Neural crest cell (in vitro differentiated cells): ENCODE measurements around the gene GPC4. TPM values are rescaled to one million over a fixed set of nuclear protein-coding genes. Genes with fewer than 3 reads are reported as not detected.

ENCODE experiments used
- DNase-seq: peaks from one replicate; pipeline ENCODE4 v3.0.0; 2021; ENCODE audit warnings: low read depth, mixed read lengths, low spot score
- H3K27ac Mint-ChIP-seq: one replicate; pipeline ENCODE4 v1.8.0; 2021; ENCODE audit warnings: mild to moderate bottlenecking, mixed read lengths; ENCODE audit not compliant: unreplicated experiment
- H3K27me3 Mint-ChIP-seq: 2 replicates; pipeline ENCODE4 v1.8.0; 2021; ENCODE audit warnings: low read depth, mild to moderate bottlenecking, mixed read lengths
- H3K36me3 Mint-ChIP-seq: 2 replicates; pipeline ENCODE4 v1.8.0; 2021; ENCODE audit warnings: low read depth, mild to moderate bottlenecking, mixed read lengths
- H3K4me1 Mint-ChIP-seq: 2 replicates; pipeline ENCODE4 v1.8.0; 2021; ENCODE audit warnings: mixed read lengths
- H3K4me3 Mint-ChIP-seq: one replicate; pipeline ENCODE4 v1.8.0; 2021; ENCODE audit warnings: mild to moderate bottlenecking, mixed read lengths
- H3K9me3 Mint-ChIP-seq: 2 replicates; pipeline ENCODE4 v1.8.0; 2021; ENCODE audit warnings: mixed read lengths
- total RNA-seq: library from RNA; stranded (reverse); gene quantifications from 2 replicates; pipeline ENCODE4 v1.2.1, GENCODE V29; 2021
- TF ChIP-seq, protein P1 (sequence below): fragments of 200-600 bp; sonication (generic); conservative IDR thresholded peaks from 2 replicates; pipeline ENCODE4 v1.5.0; 2021; ENCODE audit warnings: antibody characterized with exemption, mild to moderate bottlenecking

The GPC4 gene
- total RNA-seq, 1 donor from 2014 or later, result 22.3 TPM

GRCh38 chrX:133410550-133410949 is 4.7 kb downstream of the GPC4 start:
- Mint-ChIP-seq H3K36me3 (peaks cover 4% of the 10 kb centered on the region), H3K4me3 (no peak overlapping the region), H3K27me3 (peaks cover 34% of the 10 kb centered on the region), H3K9me3 (no peaks in the 10 kb centered on the region), H3K27ac (no peak overlapping the region), H3K4me1 (peaks cover 38% of the 10 kb centered on the region)
- TF ChIP-seq, protein P1, sequence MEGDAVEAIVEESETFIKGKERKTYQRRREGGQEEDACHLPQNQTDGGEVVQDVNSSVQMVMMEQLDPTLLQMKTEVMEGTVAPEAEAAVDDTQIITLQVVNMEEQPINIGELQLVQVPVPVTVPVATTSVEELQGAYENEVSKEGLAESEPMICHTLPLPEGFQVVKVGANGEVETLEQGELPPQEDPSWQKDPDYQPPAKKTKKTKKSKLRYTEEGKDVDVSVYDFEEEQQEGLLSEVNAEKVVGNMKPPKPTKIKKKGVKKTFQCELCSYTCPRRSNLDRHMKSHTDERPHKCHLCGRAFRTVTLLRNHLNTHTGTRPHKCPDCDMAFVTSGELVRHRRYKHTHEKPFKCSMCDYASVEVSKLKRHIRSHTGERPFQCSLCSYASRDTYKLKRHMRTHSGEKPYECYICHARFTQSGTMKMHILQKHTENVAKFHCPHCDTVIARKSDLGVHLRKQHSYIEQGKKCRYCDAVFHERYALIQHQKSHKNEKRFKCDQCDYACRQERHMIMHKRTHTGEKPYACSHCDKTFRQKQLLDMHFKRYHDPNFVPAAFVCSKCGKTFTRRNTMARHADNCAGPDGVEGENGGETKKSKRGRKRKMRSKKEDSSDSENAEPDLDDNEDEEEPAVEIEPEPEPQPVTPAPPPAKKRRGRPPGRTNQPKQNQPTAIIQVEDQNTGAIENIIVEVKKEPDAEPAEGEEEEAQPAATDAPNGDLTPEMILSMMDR, result no peak
- DNase-seq, result no peak

GRCh38 chrX:133405498-133406185 is 9.6 kb downstream of the GPC4 start:
- no peak for DNase-seq
- Mint-ChIP-seq H3K4me3 (no peak overlapping the region), H3K27me3 (peaks cover 4% of the 10 kb centered on the region), H3K36me3 (peaks cover 6% of the 10 kb centered on the region), H3K27ac (no peak overlapping the region), H3K9me3 (no peaks in the 10 kb centered on the region), H3K4me1 (peaks cover 17% of the 10 kb centered on the region)
- TF ChIP-seq, protein P1, result no peak

DNA sequence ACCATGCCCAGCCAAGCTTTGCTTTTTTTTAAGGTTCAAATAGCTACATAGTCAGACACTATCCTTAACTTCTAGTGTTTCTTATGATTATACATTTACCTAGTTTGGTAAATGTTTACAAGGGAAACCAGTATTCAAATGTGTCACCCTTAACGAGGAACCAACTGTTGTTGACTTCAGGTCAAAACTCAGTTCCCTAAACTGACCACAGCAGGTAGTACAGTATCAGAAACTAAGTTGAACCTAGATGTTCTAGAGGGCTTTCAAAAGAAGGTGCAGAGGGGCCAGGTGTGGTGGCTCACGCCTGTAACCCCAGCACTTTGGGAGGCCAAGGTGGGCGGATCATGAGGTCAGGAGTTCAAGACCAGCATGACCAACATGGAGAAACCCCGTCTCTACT is 11.3 kb downstream of the GPC4 start:
- Mint-ChIP-seq H3K27me3 (no peaks in the 10 kb centered on the region), H3K36me3 (peaks cover 6% of the 10 kb centered on the region), H3K9me3 (no peaks in the 10 kb centered on the region), H3K4me1 (peaks cover 17% of the 10 kb centered on the region), H3K27ac (no peak overlapping the region), H3K4me3 (no peak overlapping the region)
- TF ChIP-seq, protein P1, result no peak
- DNase-seq, result no peak

- Mint-ChIP-seq H3K36me3 (peaks cover 6% of the 10 kb centered on the region), H3K27me3 (no peaks in the 10 kb centered on the region)
Measured at GRCh38 chrX:133402830-133403625, 12.3 kb downstream of the GPC4 start.

GRCh38 chrX:133402042-133402453 is 13.2 kb downstream of the GPC4 start:
- peaks cover 7% of the 10 kb centered on the region for H3K4me1 Mint-ChIP-seq
- no peak overlapping the region for H3K27ac Mint-ChIP-seq
- no peaks in the 10 kb centered on the region for H3K27me3 Mint-ChIP-seq
- no peak overlapping the region for H3K4me3 Mint-ChIP-seq
- TF ChIP-seq, protein P1, result no peak
- DNase-seq, result no peak
- H3K9me3 Mint-ChIP-seq, result no peaks in the 10 kb centered on the region
- peaks cover 3% of the 10 kb centered on the region for H3K36me3 Mint-ChIP-seq

More at GRCh38 chrX:133402830-133403625, 12.3 kb downstream of the GPC4 start:
- H3K27ac Mint-ChIP-seq, result peak overlapping the region; percentile 47
- no peak overlapping the region for H3K4me3 Mint-ChIP-seq
- DNase-seq, result no peak
- H3K9me3 Mint-ChIP-seq, result no peaks in the 10 kb centered on the region
- TF ChIP-seq, protein P1, result no peak
- H3K4me1 Mint-ChIP-seq, result peaks cover 16% of the 10 kb centered on the region
